Measurements from ENCODE around the gene BRD1.
"Not testable (repeated sequence)": the region's sequence is repeated elsewhere in the genome, so short reads cannot be mapped to it uniquely, and the experiment has no call there.

The BRD1 gene

GRCh38 chr22:49768951-49769690 is 58.6 kb downstream of the BRD1 start:
- DNase-seq (ENCODE audit: low spot score): no peak

DNA sequence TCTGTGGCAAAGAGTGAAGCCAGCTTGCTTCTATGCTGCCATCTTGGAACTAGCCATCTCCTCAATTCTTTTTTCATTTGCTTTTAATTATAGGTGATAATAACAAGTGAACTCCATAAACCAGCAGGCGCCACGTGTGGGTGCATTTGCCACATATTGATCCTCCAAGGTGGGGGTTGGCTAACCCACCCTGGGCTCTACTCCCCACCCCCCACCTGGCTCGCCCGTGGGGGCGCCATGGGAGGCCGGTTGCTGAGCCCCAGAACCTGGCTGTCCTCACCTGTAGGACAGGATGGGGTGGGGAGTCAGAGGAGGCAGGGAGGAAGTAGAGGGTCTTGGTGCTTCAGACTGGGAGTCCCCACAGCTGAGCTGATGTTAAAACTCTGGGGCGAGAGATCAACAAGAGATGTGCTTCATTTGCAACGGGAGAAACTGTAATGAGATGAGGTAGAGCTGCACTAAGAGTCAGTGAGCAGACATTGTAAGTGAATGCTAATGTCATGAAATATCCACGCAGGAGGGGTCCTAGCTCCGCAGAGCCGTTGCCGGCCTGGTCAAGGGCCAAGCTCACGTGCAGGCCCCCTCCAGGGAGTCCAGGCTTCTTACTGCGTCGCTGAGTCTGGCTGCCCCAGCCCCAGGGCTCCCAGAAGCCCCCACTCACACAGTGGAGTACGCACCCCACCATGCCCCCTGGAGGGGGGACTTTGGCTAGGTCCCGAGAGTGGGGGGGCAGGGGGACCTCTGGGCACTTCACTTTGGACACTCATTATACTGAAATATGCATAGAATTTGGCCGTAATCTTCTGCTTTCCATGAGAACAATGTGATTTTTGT is 59.4 kb downstream of the BRD1 start:
- no peak for DNase-seq (ENCODE audit: low spot score)

DNA sequence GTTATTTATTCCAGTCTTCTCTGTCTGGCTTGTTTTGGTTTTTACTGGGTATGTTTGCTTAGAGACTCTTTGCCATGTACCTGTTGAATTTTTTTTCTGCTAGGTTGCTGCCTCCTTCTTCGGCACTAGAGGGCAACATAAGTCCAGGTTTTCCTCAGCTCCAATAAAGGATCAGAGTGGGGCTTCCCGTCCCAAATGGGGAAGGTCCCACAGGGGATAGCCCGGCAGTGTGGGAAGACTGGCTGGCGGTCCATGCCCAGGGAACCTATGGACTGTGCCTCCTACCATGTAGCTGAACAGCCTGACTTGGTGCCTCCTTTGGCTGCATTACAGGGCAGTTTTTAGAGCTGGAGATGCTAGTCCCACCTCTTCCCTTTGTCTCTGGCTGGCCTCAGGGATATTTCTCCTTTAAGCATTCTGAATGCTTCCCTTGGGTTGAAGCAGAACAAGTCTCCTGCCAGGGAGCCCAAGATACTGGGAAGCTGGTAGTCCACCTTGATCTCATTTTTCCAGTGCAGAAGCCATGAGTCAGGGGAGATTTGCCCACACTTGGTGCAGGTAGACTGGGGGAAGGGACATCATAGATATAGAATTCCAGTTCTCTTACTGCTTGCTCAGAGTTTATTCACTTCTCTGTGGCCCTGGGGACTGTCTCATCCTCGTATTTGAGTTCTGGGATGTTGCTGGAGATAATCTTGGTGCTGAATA is 60.2 kb downstream of the BRD1 start:
- DNase-seq (ENCODE audit: low spot score): no peak

DNA sequence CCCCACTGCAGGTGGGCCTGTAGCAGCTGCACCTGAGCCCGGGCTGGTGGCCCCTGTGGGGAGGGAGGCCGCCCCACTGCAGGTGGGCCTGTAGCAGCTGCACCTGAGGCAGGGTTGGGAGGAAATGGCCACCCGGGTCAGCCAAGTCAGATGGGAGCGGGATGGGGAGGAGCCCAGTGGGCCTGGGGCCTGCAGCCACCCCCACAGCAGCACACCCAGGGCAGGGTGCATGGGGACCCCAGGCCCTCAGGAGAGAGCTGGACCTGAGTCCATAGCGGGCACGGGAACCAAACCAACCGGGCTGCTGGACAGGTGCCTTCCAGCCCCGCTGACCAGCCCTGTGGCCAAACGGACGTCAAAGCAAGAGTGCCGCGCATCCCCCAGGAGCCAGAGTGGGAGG is 61.7 kb downstream of the BRD1 start:
- no peak for DNase-seq (ENCODE audit: low spot score)

GRCh38 chr22:49765091-49765771 is 62.4 kb downstream of the BRD1 start:
- no peak for DNase-seq (ENCODE audit: low spot score)

GRCh38 chr22:49764127-49764581 is 63.5 kb downstream of the BRD1 start:
- DNase-seq (ENCODE audit: low spot score): peak; percentile 67

DNA sequence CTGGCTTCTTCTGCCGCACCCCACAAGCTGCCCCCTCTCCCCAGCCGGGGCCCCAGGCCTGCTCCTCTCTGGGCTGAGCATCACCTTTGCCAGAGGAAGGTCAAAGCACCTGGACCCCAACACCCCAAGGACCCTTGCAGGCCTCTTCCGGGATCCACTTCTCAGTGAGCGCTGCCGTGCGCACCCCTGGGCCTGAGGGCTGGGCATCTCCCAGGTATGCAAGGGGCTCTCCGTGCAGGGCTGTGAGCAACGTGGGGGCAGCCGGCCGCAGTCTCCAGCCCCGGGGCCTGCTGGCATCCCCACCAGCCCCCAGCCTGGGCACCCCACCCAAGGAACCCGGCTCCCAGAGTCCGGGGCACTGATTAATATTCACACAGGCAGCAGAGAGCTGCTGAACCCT is 64.0 kb downstream of the BRD1 start:
- no peak for DNase-seq (ENCODE audit: low spot score)

DNA sequence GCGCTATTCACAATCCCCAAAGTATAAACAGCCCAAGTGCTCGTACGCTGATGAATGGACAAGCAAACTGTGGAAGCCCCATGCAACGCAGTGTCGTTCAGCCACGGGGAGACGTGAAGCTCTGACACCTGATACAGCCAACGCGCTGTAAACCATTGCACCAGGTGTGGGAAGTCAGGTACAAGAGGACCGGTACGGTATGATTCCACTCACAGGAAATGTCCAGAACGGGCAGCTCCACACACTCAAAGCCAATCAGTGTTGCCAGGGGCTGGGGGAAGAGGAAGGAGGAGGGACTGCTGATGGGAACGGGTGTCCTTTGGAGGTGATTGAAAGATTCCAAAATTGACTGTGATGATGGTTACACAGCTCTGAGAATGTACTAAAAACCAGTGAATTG is 64.5 kb downstream of the BRD1 start:
- DNase-seq (ENCODE audit: low spot score): no peak

GRCh38 chr22:49762571-49762970 is 65.1 kb downstream of the BRD1 start:
- not testable (repeated sequence) for DNase-seq (ENCODE audit: low spot score)

- no peak for DNase-seq (ENCODE audit: low spot score)
Observed at GRCh38 chr22:49761836-49762235, 65.8 kb downstream of the BRD1 start.

GRCh38 chr22:49760630-49761571 is 66.8 kb downstream of the BRD1 start:
- DNase-seq (ENCODE audit: low spot score): no peak

GRCh38 chr22:49760280-49760629 is 67.4 kb downstream of the BRD1 start:
- DNase-seq (ENCODE audit: low spot score): no peak

GRCh38 chr22:49756676-49757075 is 71.0 kb downstream of the BRD1 start:
- no peak for DNase-seq (ENCODE audit: low spot score)

DNA sequence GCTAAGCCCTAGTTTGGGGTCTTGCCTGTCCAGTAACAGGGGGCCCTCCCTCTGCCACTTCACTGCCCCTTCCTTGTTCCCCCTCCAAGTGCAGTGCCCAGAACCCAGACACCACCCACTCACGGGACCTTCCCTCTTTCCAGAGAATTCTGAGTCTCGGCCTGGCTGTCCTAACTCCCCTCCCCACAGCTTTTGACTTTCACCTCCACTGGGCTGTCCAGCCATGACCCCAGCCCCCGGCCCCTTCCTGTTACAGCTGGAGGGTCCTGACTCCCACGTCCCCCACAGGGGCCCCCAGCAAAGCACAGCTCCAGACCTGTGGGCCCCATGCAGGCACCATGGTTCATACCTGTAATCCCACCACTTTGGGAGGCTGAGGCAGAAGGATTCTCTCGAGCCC is 71.5 kb downstream of the BRD1 start:
- no peak for DNase-seq (ENCODE audit: low spot score)

DNA sequence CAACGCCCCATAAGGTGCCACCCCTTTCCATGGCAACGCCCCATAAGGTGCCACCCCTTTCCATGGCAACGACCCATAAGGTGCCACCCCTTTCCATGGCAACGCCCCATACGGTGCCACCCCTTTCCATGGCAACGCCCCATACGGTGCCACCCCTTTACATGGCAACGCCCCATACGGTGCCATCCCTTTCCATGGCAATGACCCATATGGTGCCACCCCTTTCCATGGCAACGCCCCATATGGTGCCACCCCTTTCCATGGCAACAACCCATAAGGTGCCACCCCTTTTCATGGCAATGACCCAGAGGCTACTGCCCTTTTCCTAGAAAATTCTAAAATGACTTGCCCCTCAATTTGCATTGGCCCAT is 72.1 kb downstream of the BRD1 start:
- DNase-seq (ENCODE audit: low spot score): no peak

GRCh38 chr22:49754696-49755630 is 72.7 kb downstream of the BRD1 start:
- DNase-seq (ENCODE audit: low spot score): no peak

DNA sequence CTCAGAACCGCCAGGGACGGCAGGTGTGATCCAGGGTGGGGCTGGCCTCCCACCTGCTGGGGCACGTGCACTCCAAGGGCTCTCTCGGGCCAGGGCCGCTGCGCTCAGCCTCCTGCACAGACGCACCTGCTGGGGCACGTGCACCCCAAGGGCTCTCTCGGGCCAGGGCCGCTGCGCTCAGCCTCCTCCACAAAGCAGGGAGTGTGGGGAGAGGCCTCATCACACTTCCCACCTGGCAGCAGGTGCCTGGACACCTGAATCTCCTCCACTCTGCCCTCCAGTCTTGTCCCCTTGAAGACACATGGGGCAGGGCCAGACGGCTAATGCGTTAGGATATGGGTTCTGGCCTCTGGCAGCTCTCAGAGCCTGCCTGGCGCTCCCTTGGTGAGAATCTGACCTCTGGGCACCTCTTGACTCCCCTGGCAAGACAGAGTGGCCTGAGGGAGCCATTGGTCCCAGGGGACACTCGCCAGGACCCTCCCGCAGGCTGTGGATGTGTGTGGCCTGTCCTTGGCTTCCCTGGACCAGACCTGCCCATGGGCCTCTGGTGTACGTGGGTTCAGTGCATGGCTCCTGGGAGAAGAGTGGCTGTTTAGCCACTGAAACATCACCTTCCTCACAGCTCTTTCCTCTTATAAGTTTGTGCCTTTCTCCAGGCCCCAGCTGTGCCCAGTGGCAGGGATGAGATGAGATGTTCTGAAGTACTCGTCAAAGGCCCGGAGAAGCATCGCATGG is 73.5 kb downstream of the BRD1 start:
- DNase-seq (ENCODE audit: low spot score): no peak

DNA sequence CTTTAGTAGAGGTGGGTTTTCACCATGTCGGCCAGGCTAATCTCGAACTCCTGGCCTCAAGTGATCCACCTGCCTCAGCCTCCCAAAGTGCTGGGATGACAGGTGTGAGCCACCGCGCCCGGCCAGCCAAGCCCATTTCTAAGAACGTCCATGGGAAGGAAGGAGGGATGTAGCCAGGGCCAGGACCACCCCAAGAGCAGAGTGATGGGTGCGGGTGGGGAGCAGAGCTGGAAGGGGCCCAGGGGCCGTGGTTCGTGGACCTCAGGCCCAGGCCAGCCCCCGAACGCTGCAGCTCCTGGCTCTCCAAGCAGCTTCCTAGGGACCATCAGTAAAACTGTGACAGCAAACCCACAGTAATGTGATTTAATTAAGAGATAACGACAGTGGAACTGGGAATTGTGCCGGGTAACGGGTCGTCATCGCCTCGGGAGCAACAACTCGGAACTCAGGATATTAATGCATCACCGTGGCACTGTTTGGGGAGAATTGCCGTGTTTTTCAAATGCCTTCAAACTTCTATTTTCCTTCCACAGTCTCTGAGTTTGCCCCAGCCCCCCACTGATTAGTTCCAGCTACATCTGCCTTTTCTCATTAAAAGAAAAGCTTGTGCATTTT is 74.3 kb downstream of the BRD1 start:
- DNase-seq (ENCODE audit: low spot score): no peak

DNA sequence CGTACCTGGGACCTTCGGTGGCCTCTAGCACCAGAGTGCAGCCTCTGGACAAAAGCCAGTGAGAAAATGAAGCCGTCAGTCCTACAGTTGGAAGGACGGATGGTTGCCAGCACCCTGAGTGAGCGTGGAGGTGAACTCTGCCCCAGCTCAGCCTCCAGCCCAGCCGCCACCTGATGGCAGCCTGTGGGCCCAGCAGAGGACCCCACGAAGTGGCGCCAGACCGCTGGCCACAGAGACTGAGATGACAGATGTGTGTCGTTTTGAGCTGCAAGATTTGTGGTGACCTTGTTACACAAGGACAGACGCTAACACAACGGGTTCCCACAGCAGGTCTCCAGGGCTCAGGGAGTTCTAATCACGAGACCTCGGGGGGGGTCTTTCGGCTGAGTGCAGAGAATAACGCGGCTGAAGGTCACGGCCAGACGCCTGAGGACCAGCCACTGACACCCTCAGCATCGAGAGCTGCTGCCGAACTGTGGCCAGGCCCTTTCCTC is 75.0 kb downstream of the BRD1 start:
- DNase-seq (ENCODE audit: low spot score): no peak
